HepG2 (cell line): ENCODE results near the gene TNFSF9. TPM values are rescaled to one million over a fixed set of nuclear protein-coding genes. Genes with fewer than 3 reads are reported as not detected.

ENCODE experiments used
- ATAC-seq: fragments of 200-7000 bp; cut with Tn5 transposase; 3 replicates; pipeline ENCODE4 v1.9.1; 2020; ENCODE audit warnings: mild to moderate bottlenecking, moderate library complexity
- BruUV-seq: library from RNA; stranded (reverse); fragments of 400-500 nt; replicated peaks from 2 replicates; lab custom pipeline; 2021; lab: Mats Ljungman, UMichigan
- CTCF ChIA-PET: fragments of 300-600 bp; formaldehyde crosslinking; extraction: SDS; loops from one replicate; lab custom pipeline; 2021; ENCODE audit warnings: low total read pairs, inconsistent platforms, low intra/inter-chr PET ratio; lab: Yijun Ruan, JAX
- POLR2A ChIA-PET: fragments of 350-600 bp; sonication (Branson Sonifier 250); formaldehyde crosslinking; loops from one replicate; lab custom pipeline; 2020; ENCODE audit warnings: antibody characterized with exemption, inconsistent platforms; lab: Yijun Ruan, JAX
- DNase-seq: peaks from one replicate; pipeline ENCODE4 v3.0.0-alpha.2; 2015; ENCODE audit warnings: low spot score
- FAIRE-seq: peaks from 3 replicates; lab custom pipeline; 2011; peaks lifted over from hg19 to GRCh38; lab: Jason Lieb, UNC
- H2AFZ ChIP-seq: one replicate; pipeline ENCODE4 v1.6.1; 2011; ENCODE audit warnings: low read length, inconsistent platforms
- H3K27ac ChIP-seq: fragments of 300-600 bp; 3 replicates; pipeline ENCODE4 v1.8.0; 2011; ENCODE audit warnings: mixed run types, mild to moderate bottlenecking, mixed read lengths, low read length, inconsistent platforms; ENCODE audit not compliant: insufficient read depth; ENCODE audit errors: extremely low read length
- H3K27me3 ChIP-seq, 2 experiments: fragments of 200-600 bp in 1 of 2; 2 replicates in 1 of 2; 3 replicates in 1 of 2; pipeline versions ENCODE4 v1.6.0 to v1.8.0; 2011; ENCODE audit warnings: low read length in 2 of 2, mild to moderate bottlenecking in 2 of 2, moderate library complexity in 2 of 2, inconsistent platforms in 1 of 2; ENCODE audit not compliant: insufficient read depth in 2 of 2, control insufficient read depth in 1 of 2
- H3K36me3 ChIP-seq, 2 experiments: fragments of 200-600 bp in 1 of 2; replicated peaks in 1 of 2; 2 replicates in 1 of 2; 3 replicates in 1 of 2; pipeline versions ENCODE4 v1.5.1 to v1.8.0; 2011; ENCODE audit warnings: low read length in 2 of 2, inconsistent platforms in 1 of 2; ENCODE audit not compliant: insufficient read depth in 2 of 2, control insufficient read depth in 1 of 2
- H3K4me1 ChIP-seq: 2 replicates; pipeline ENCODE4 v1.5.1; 2012; ENCODE audit warnings: low read length, inconsistent platforms; ENCODE audit not compliant: insufficient read depth
- H3K4me2 ChIP-seq: 2 replicates; pipeline ENCODE4 v1.6.0; 2011; ENCODE audit warnings: low read depth, low read length, inconsistent platforms
- H3K4me3 ChIP-seq, 3 experiments: fragments of 200-600 bp in 1 of 3; sonication (generic), shearing (Covaris generic) in 1 of 3; replicated peaks in 1 of 3; 2 replicates each; pipeline ENCODE4 v1.5.1; 2011 to 2016; ENCODE audit warnings: low read length in 3 of 3, inconsistent platforms in 2 of 3, low read depth in 2 of 3, mild to moderate bottlenecking in 2 of 3, control low read depth in 1 of 3, mixed read lengths in 1 of 3; ENCODE audit not compliant: insufficient read depth in 1 of 3
- H3K79me2 ChIP-seq: one replicate; pipeline ENCODE4 v1.6.1; 2011; ENCODE audit warnings: low read length, inconsistent platforms; ENCODE audit not compliant: insufficient read depth
- H3K9ac ChIP-seq: 2 replicates; pipeline ENCODE4 v1.6.0; 2011; ENCODE audit warnings: mild to moderate bottlenecking, low read depth, low read length, inconsistent platforms; ENCODE audit not compliant: insufficient read depth
- H3K9me3 ChIP-seq: 2 replicates; pipeline ENCODE4 v1.5.1; 2012; ENCODE audit warnings: mild to moderate bottlenecking, low read length
- H4K20me1 ChIP-seq: 2 replicates; pipeline ENCODE4 v1.6.0; 2011; ENCODE audit warnings: inconsistent platforms, mild to moderate bottlenecking, low read length, moderate library complexity; ENCODE audit not compliant: insufficient read depth
- CBX1 ChIP-seq: IDR thresholded peaks from one replicate; pipeline ENCODE4 v1.6.1; 2016; ENCODE audit warnings: antibody characterized with exemption, low read depth
- FIP1L1 ChIP-seq: fragments of 200-400 bp; formaldehyde crosslinking; IDR thresholded peaks from 2 replicates; pipeline ENCODE4 v1.6.1; 2018; ENCODE audit warnings: low read depth, mild to moderate bottlenecking, low read length, moderate library complexity, borderline replicate concordance; ENCODE audit not compliant: insufficient read depth
- GABPB1 ChIP-seq: IDR thresholded peaks from 2 replicates; pipeline ENCODE4 v1.6.1; 2016; ENCODE audit warnings: mild to moderate bottlenecking, missing genetic modification reagents, moderate library complexity, missing compliant biosample characterization
- HDAC2 ChIP-seq: sonication (generic); formaldehyde crosslinking; IDR thresholded peaks from 2 replicates; pipeline ENCODE4 v1.4.0; 2020; ENCODE audit warnings: missing genetic modification reagents
- HES4 ChIP-seq: sonication (generic); formaldehyde crosslinking; IDR thresholded peaks from 2 replicates; pipeline ENCODE4 v1.9.0; 2021; ENCODE audit warnings: mild to moderate bottlenecking, missing genetic modification reagents, borderline replicate concordance
- HNF1A ChIP-seq, 2 experiments: sonication (generic) in 1 of 2; formaldehyde crosslinking in 1 of 2; IDR thresholded peaks; 2 replicates each; pipeline versions ENCODE4 v1.4.0 to v1.6.1; 2016 to 2020; ENCODE audit warnings: borderline replicate concordance in 1 of 2, low read depth in 1 of 2, mild to moderate bottlenecking in 1 of 2, missing genetic modification reagents in 1 of 2
- ISL2 ChIP-seq: sonication (generic); formaldehyde crosslinking; IDR thresholded peaks from 2 replicates; pipeline ENCODE4 v1.5.0; 2020; ENCODE audit warnings: missing genetic modification reagents
- ISX ChIP-seq: sonication (generic); formaldehyde crosslinking; conservative IDR thresholded peaks from 2 replicates; pipeline ENCODE4 v1.5.0; 2020; ENCODE audit warnings: missing genetic modification reagents
- NFE2L1 ChIP-seq: sonication (generic); formaldehyde crosslinking; IDR thresholded peaks from 2 replicates; pipeline ENCODE4 v1.4.0; 2020; ENCODE audit warnings: missing genetic modification reagents, mild to moderate bottlenecking, borderline replicate concordance
- PHF20 ChIP-seq: sonication (generic); formaldehyde crosslinking; IDR thresholded peaks from 2 replicates; pipeline ENCODE4 v1.5.0; 2020; ENCODE audit warnings: mild to moderate bottlenecking, missing genetic modification reagents
- SAP130 ChIP-seq: IDR thresholded peaks from 2 replicates; pipeline ENCODE4 v1.6.1; 2016; ENCODE audit warnings: low read depth
- TFDP2 ChIP-seq: sonication (generic); formaldehyde crosslinking; IDR thresholded peaks from 2 replicates; pipeline ENCODE4 v1.4.0; 2020; ENCODE audit warnings: missing genetic modification reagents
- TRIM24 ChIP-seq: sonication (generic); formaldehyde crosslinking; IDR thresholded peaks from 2 replicates; pipeline ENCODE4 v1.8.0; 2022; ENCODE audit warnings: mild to moderate bottlenecking, missing genetic modification reagents
- ZFAT ChIP-seq: sonication (generic); formaldehyde crosslinking; conservative IDR thresholded peaks from 2 replicates; pipeline ENCODE4 v1.8.1; 2023; ENCODE audit warnings: missing genetic modification reagents, inconsistent platforms
- ZNF652 ChIP-seq: IDR thresholded peaks from 2 replicates; pipeline ENCODE4 v1.6.1; 2016; ENCODE audit warnings: low read depth, borderline replicate concordance
- ZNF678 ChIP-seq: sonication (generic); formaldehyde crosslinking; IDR thresholded peaks from 2 replicates; pipeline ENCODE4 v1.4.0; 2020; ENCODE audit warnings: mild to moderate bottlenecking, missing genetic modification reagents
- ZNF746 ChIP-seq: sonication (generic); formaldehyde crosslinking; IDR thresholded peaks from 2 replicates; pipeline ENCODE4 v1.8.0; 2022; ENCODE audit warnings: mild to moderate bottlenecking, missing genetic modification reagents
- ZNF772 ChIP-seq: sonication (generic); formaldehyde crosslinking; IDR thresholded peaks from 2 replicates; pipeline ENCODE4 v1.5.0; 2020; ENCODE audit warnings: mild to moderate bottlenecking, missing genetic modification reagents
- WGBS: methylation state at CpG from one replicate; pipeline ENCODE4 v1.1.6; 2017; ENCODE audit warnings: low lambda C conversion rate; 5-methylcytosine and 5-hydroxymethylcytosine counted together
- in situ Hi-C: cut with HindIII; loops from 2 replicates; pipeline ENCODE4 v1.10.0; 2017; ENCODE audit warnings: low pct_unique_long_range_greater_than_20kb; ENCODE audit not compliant: extremely low pct_ligation_motif_present
- intact Hi-C: fragments of 100-400 bp; cut with micrococcal nuclease; formaldehyde crosslinking; loops from one replicate; pipeline ENCODE4 v1.10.0; 2022; ENCODE audit not compliant: unreplicated experiment
- polyA plus RNA-seq, 8 experiments: library from polyadenylated mRNA; depleted of rRNA in 3 of 8; stranded (reverse) in 7 of 8; unstranded in 1 of 8; fragments of >200 nt; fragmentation: Illumina TruSeq in 4 of 8; extraction: Trizol in 4 of 8; gene quantifications; 2 replicates each; pipeline versions ENCODE4 v1.2.1 to v1.2.3, GENCODE V29; 2011 to 2016; ENCODE audit warnings: low read depth in 4 of 8, missing spikeins in 1 of 8, mixed read lengths in 1 of 8; ENCODE audit not compliant: insufficient read depth in 1 of 8
- total RNA-seq, 5 experiments: library from RNA; depleted of rRNA; stranded (reverse); fragments of >200 nt; fragmentation: Illumina TruSeq; extraction: Trizol; gene quantifications; 2 replicates each; pipeline ENCODE4 v1.2.3, GENCODE V29; 2016; ENCODE audit warnings: low read depth in 1 of 5

Gene TNFSF9
- total and polyA plus RNA-seq, 2 of the 13 experiments (the other 11 are each of a cell fraction or from before 2014, with no cell fraction given), result 1.0 to 1.8 TPM

DNA sequence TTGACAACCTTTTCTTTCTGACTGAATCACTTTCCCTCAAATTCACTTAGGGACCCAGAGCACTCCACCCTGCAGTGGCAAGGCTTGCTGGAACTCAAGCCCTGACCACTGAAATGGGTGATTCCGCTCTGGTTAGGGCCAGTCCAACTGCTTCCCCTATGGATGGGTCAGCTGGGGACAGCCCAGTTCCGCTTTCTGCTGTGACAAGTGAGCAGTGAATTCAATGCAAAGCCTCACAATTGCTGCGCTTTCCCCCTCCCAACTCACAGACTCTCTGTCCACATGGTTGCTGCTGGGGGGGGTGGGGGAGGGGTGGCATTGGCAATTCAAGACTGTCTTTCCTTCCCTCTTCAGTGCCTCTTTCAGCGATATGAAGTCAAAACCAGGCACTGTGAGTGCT is 41.4 kb downstream of the TNFSF9 start (continued):
- no peak for TF ChIP-seq PHF20 (CRISPR knock-in tag)
- no peak for TF ChIP-seq ZFAT (CRISPR knock-in tag)
- no peak for TF ChIP-seq TRIM24 (CRISPR knock-in tag)
- TF ChIP-seq GABPB1, result no peak
- no peak for TF ChIP-seq HDAC2 (CRISPR knock-in tag)
- no peak for TF ChIP-seq HNF1A (IDR thresholded peaks at IDR 0.05; ENCODE audit: low read depth)
- TF ChIP-seq HNF1A (CRISPR knock-in tag; IDR thresholded peaks at IDR 0.05; ENCODE audit: borderline replicate concordance), result no peak
- TF ChIP-seq TFDP2 (CRISPR knock-in tag), result no peak

DNA sequence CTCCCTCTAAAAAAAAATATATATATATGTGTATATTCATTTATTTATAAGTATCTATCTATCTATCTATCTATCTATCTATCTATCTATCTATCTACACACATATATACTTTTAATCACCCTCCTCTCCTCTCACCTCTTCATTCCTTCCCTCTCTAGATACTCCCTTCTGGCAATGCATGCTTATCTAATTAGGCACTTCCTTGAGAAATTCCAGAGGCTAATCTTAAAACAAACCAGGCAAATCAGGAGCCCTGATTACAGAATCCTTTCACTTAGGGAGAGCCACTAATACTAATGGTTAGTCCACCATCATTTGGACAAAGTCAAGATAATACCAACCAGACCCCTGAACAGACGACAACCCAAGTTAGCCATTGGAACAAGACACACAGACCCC is 42.5 kb downstream of the TNFSF9 start:
- ATAC-seq, result no peak
- in situ Hi-C loops, result no loop called here
- POLR2A ChIA-PET, result no interaction called here
- WGBS, result 10% methylated on average over 1 of the region's 1 CpG
- Histone ChIP-seq H3K4me3 (no peak overlapping the region), H2AFZ (no peak overlapping the region), H3K27me3 (peaks cover 0 to 20% of the 10 kb centered on the region in 2 experiments; a peak in 2 of 5 replicates), H3K9me3 (peaks cover 2% of the 10 kb centered on the region; the same call in 1 of the 2 replicates), H3K9ac (no peak overlapping the region), H3K79me2 (no peaks in the 10 kb centered on the region), H4K20me1 (no peaks in the 10 kb centered on the region), H3K4me2 (no peak overlapping the region), H3K36me3 (no peaks in the 10 kb centered on the region), H3K27ac (no peak overlapping the region), H3K4me1 (peaks cover 10% of the 10 kb centered on the region; the same call in 1 of the 2 replicates)
- BruUV-seq, result no TSS peak
- CTCF ChIA-PET, result no interaction called here
- DNase-seq, result no peak
- intact Hi-C loops, result no loop called here
- no peak for FAIRE-seq
- TF ChIP-seq HES4 (CRISPR knock-in tag) (no peak), ZNF652 (CRISPR knock-in tag) (no peak), SAP130 (no peak), ISX (CRISPR knock-in tag) (no peak), ZNF678 (CRISPR knock-in tag) (no peak), ZNF772 (CRISPR knock-in tag) (no peak), FIP1L1 (no peak), CBX1 (no peak), ZNF746 (no peak), ISL2 (no peak), NFE2L1 (CRISPR knock-in tag) (no peak)
